Aorta (tissue), 5 donors: ENCODE data around the gene JSRP1. TPM values are rescaled to one million over a fixed set of nuclear protein-coding genes. Genes with fewer than 3 reads are reported as not detected.
A peak's percentile ranks its signal among the peaks of the same experiment; 100 is the strongest.

Experiments used
- ATAC-seq: fragments of 200-7000 bp; cut with Tn5 transposase; one replicate; pipeline ENCODE4 v1.9.1; 2022; ENCODE audit warnings: moderate library complexity; ENCODE audit not compliant: low FRiP score
- DNase-seq, 2 donors: peaks; one replicate each; pipeline ENCODE4 v3.0.0-alpha.2; 2020
- H3K27ac ChIP-seq, 2 donors: one replicate each; pipeline ENCODE4 v1.5.1; 2013; ENCODE audit warnings: low read length in 2 of 2, mild to moderate bottlenecking in 2 of 2, moderate library complexity in 2 of 2, control low read depth in 1 of 2, inconsistent platforms in 1 of 2, low read depth in 1 of 2
- H3K27me3 ChIP-seq, 2 donors: one replicate each; pipeline ENCODE4 v1.6.1; 2013; ENCODE audit warnings: control low read depth in 1 of 2, low read length in 1 of 2, mild to moderate bottlenecking in 1 of 2, moderate library complexity in 1 of 2; ENCODE audit not compliant: insufficient read depth in 2 of 2, control insufficient read depth in 1 of 2
- H3K36me3 ChIP-seq, 2 donors: one replicate each; pipeline ENCODE4 v1.6.1; 2013; ENCODE audit warnings: control low read depth in 1 of 2, low read length in 1 of 2, mild to moderate bottlenecking in 1 of 2; ENCODE audit not compliant: insufficient read depth in 2 of 2, control insufficient read depth in 1 of 2
- H3K4me1 ChIP-seq, 2 donors: one replicate each; pipeline ENCODE4 v1.6.1; 2013; ENCODE audit warnings: low read length in 2 of 2, control low read depth in 1 of 2, mild to moderate bottlenecking in 1 of 2, moderate library complexity in 1 of 2; ENCODE audit not compliant: insufficient read depth in 2 of 2, control insufficient read depth in 1 of 2
- H3K4me3 ChIP-seq, 2 donors: one replicate each; pipeline ENCODE4 v1.5.1; 2013; ENCODE audit warnings: low read length in 2 of 2, control low read depth in 1 of 2, mild to moderate bottlenecking in 1 of 2
- H3K9me3 ChIP-seq: one replicate; pipeline ENCODE4 v1.6.1; 2013; ENCODE audit warnings: mild to moderate bottlenecking, low read length; ENCODE audit not compliant: control insufficient read depth
- WGBS, 2 donors: extraction: QIAGEN DNeasy Blood & Tissue Kit; methylation state at CpG; one replicate each; pipeline ENCODE4 v1.1.7; 2013; 5-methylcytosine and 5-hydroxymethylcytosine counted together
- intact Hi-C, 2 donors: fragments of 100-400 bp; cut with DNase I; formaldehyde crosslinking; loops; one replicate each; pipeline versions ENCODE4 v1.14.2 to v1.15.0; 2022
- polyA plus RNA-seq, 2 donors: library from polyadenylated mRNA; stranded (reverse); fragments of 200-250 nt; gene quantifications; one replicate each; pipeline ENCODE4 v1.2.3, GENCODE V29; 2013
- total RNA-seq, 2 donors: library from RNA; stranded (reverse); fragmentation: NEBNext Ultra II Directional; extraction: Animal tissue kit (Norgen Biotek cat#: 25700); gene quantifications; one replicate each; pipeline ENCODE4 v1.2.1, GENCODE V29; 2021
- donor health status: healthy with polysubstance abuse.
- donor health status: Bipolar disorder and iron deficiency.
- donor health status: DM: no; HTN: no; CAD: no.
- donor health status: DM: no; HTN: no; CAD: no.
- donor health status: DM: yes; HTN: yes; CAD: no.

JSRP1 gene
- total and polyA plus RNA-seq, 4 donors, result 0.38 to 0.42 TPM; not detected in 2

DNA sequence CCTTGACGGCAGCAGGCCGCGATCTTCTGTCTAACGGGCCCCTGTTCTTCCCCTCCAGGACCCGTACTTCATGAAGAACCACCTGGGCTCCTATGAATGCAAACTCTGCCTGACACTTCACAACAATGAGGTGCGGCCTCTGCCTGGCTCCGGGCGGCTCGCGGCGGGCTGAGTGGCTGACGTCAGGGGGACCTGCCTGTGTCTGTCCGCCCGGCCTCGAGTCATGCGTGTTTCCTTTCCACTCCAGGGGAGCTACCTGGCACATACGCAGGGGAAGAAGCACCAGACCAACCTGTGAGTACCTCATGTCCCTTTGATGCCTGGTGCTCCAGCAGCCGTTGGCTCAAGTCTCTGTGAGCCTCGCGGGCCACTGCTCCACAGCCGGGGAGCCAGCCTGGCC, 11.7 kb downstream of the JSRP1 start:
- H3K27me3 ChIP-seq, result no peaks in the 10 kb centered on the region
- intact Hi-C loops, result no loop called here
- ATAC-seq, result no peak
- DNase-seq, result no peak
- H3K36me3 ChIP-seq, result peaks cover 11 to 17% of the 10 kb centered on the region in 2 donors
- WGBS, 2 donors, result 92 to 93% methylated on average over 21 of the region's 21 CpGs
- peaks cover 0 to 5% of the 10 kb centered on the region in 2 donors for H3K4me1 ChIP-seq
- no peak overlapping the region for H3K27ac ChIP-seq
- H3K4me3 ChIP-seq, result no peak overlapping the region
- H3K9me3 ChIP-seq, result no peaks in the 10 kb centered on the region

DNA sequence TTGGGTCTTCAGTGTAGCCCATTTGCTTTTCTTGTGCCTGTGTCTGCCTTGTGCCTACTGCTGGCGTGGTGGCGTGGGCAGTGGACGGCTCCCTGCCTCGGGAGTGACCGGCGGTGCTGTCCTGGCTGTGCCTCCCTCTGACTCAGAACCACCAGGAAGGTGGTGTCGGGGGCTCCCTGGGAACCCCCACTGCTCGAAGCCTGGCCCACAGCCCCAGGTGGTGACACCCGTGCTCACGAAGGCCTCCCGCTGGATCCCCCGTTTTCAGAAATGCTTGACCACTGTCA, 12.1 kb downstream of the JSRP1 start:
- Histone ChIP-seq H3K27me3 (no peaks in the 10 kb centered on the region), H3K4me1 (peaks cover 0 to 5% of the 10 kb centered on the region in 2 donors), H3K27ac (no peak overlapping the region), H3K36me3 (peaks cover 11 to 17% of the 10 kb centered on the region in 2 donors), H3K9me3 (no peaks in the 10 kb centered on the region), H3K4me3 (no peak overlapping the region)
- ATAC-seq (no peak), DNase-seq (no peak)
- 91 to 92% methylated on average over 12 of the region's 12 CpGs for WGBS, 2 donors
- intact Hi-C loops, result no loop called here

DNA sequence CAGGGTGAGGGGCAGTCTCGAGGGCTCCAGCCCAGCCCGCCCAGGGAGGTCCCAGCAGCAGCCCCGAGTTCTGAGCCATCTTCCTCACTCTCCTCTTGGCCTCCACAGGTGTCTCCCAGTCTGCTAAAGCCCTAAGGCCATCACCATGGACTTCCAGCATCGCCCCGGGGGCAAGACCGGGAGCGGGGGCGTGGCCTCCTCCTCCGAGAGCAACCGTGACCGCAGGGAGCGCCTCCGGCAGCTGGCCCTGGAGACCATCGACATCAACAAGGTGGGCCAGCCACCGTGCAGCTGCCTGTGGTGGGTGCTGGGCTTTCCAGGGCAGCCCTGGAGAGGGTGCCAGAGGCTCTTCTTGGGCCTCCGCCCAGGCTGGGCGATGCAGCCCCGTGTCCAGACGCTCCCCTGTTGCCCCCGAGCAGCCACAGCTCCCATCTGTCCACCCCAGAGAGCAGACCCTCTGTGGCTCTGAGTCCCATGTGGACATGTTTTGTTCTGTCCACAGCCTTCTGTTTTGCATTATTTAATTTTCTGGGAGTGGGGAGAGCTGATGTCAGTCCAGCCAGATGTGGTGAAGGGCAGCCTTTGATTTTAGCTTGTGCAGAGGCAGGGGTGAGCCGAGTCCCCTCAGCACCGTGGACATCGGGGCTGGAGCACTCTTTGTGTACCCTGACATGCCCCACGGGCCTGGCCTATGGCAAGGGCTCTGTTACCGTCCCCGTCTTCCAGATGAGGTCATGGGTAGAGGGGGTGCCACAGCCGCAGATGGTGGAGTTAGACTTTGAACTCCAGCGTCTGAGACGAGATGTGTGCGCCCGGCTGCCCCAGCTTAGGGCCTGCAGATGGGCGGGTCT, 12.7 kb downstream of the JSRP1 start:
- peaks cover 0 to 5% of the 10 kb centered on the region in 2 donors for H3K4me1 ChIP-seq
- no peak for ATAC-seq
- H3K4me3 ChIP-seq, result no peak overlapping the region
- peaks cover 11 to 17% of the 10 kb centered on the region in 2 donors for H3K36me3 ChIP-seq
- intact Hi-C loops, result no loop called here
- no peak for DNase-seq
- WGBS, 2 donors, result 74 to 79% methylated on average over 32 of the region's 32 CpGs
- H3K9me3 ChIP-seq, result no peaks in the 10 kb centered on the region
- H3K27me3 ChIP-seq, result no peaks in the 10 kb centered on the region
- no peak overlapping the region for H3K27ac ChIP-seq

DNA sequence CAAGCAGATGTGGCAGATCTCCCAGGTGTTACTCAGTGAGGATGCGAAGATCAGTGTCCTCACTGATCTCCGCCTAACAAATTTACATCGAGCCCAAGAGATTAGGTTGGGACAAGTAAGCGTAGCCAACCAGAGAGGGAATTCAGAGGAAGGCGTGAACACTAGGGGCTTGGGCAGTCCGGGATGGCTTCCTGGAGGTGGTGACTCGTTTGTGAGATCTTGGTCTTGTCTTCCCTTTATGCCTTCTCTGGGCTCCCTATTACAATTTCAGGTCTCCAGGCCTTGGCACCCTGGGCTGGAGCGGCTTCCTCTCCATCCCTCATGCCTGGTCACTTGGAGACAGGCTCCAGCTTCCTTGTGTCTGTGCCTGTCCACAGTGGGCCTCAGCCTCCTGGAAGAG, 13.4 kb downstream of the JSRP1 start:
- Histone ChIP-seq H3K27me3 (no peaks in the 10 kb centered on the region), H3K27ac (no peak overlapping the region), H3K4me1 (peaks cover 0 to 5% of the 10 kb centered on the region in 2 donors), H3K4me3 (no peak overlapping the region), H3K36me3 (peaks cover 11 to 17% of the 10 kb centered on the region in 2 donors), H3K9me3 (no peaks in the 10 kb centered on the region)
- ATAC-seq (no peak), DNase-seq (no peak)
- intact Hi-C loops, result no loop called here
- WGBS, 2 donors, result 86 to 90% methylated on average over 8 of the region's 8 CpGs

DNA sequence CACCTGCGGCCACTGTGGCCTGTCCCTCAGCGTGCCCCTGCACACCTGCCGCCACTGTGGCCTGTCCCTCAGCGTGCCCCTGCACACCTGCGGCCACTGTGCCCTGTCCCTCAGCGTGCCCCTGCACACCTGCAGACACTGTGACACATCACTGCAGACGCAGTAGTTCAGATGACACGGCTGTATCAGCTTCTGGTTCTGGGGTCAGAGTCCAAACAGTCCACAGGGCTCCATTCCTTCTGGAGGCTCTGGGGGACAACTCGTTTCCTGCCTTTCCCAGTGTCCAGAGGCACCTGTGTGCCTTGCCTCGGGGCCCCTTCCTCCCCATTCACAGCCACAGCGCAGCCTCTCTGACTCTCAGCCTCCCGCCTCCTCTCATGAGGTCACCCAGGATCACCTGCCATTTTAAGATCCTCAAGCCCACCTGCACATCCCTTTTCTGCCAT, 14.1 kb downstream of the JSRP1 start:
- no peak overlapping the region for H3K27ac ChIP-seq
- peaks cover 0 to 5% of the 10 kb centered on the region in 2 donors for H3K4me1 ChIP-seq
- no peak for ATAC-seq
- 84 to 90% methylated on average over 12 of the region's 12 CpGs for WGBS, 2 donors
- intact Hi-C loops, result no loop called here
- no peaks in the 10 kb centered on the region for H3K27me3 ChIP-seq
- H3K9me3 ChIP-seq, result no peaks in the 10 kb centered on the region
- no peak overlapping the region for H3K4me3 ChIP-seq
- no peak for DNase-seq
- H3K36me3 ChIP-seq, result peaks cover 11 to 15% of the 10 kb centered on the region in 2 donors

DNA sequence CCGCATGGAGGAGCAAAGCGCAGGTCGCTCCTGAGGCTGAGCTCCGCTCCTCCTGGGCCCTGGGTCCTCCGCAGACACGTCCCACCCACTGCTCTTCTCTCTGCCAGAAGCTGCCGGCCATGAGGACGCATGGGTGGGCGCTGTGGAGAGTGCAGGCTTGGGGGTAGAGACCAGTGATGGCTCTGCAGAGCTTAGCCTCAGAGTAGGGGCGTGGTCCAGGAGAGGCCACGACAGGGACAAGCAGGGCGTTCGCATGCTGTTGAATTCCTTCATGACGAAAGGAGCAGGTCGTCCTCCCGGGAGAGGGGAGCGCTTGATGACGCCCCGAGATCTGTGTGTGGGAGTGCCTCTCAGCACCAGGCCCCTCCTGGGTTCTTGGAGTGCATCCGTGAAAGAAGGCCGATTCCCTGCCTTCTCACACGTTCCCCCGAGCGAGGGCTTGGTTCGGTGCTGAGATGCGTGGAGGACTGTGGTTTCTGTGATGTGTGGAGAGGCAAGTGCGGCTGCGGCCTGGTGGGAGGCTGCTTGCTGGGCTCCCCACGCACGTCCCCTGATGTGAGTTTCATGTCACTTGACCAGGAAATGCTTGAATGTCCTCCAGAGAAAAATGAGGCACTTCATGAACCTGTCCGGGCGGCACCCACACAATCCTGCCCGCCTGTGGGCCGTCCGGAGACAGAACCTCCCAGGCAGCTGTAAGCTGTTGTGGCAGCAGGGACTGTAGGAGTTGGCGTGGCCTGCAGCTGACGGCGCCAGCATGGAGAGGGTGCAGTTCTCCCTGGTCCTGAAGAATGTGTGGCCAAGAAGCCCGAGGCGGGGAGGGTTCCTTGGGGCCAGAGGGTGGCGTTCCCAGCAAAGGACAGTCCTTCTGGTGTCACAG, 15.1 kb downstream of the JSRP1 start:
- H3K4me1 ChIP-seq, result peaks cover 0 to 5% of the 10 kb centered on the region in 2 donors
- H3K27me3 ChIP-seq, result no peaks in the 10 kb centered on the region
- H3K27ac ChIP-seq, result peak overlapping the region in 1 of 2 donors; percentile 35
- no peak for ATAC-seq
- 50 to 51% methylated on average over 41 of the region's 41 CpGs for WGBS, 2 donors
- intact Hi-C loops, result no loop called here
- H3K36me3 ChIP-seq, result peaks cover 11 to 12% of the 10 kb centered on the region in 2 donors
- no peak overlapping the region for H3K4me3 ChIP-seq
- H3K9me3 ChIP-seq, result no peaks in the 10 kb centered on the region
- no peak for DNase-seq

DNA sequence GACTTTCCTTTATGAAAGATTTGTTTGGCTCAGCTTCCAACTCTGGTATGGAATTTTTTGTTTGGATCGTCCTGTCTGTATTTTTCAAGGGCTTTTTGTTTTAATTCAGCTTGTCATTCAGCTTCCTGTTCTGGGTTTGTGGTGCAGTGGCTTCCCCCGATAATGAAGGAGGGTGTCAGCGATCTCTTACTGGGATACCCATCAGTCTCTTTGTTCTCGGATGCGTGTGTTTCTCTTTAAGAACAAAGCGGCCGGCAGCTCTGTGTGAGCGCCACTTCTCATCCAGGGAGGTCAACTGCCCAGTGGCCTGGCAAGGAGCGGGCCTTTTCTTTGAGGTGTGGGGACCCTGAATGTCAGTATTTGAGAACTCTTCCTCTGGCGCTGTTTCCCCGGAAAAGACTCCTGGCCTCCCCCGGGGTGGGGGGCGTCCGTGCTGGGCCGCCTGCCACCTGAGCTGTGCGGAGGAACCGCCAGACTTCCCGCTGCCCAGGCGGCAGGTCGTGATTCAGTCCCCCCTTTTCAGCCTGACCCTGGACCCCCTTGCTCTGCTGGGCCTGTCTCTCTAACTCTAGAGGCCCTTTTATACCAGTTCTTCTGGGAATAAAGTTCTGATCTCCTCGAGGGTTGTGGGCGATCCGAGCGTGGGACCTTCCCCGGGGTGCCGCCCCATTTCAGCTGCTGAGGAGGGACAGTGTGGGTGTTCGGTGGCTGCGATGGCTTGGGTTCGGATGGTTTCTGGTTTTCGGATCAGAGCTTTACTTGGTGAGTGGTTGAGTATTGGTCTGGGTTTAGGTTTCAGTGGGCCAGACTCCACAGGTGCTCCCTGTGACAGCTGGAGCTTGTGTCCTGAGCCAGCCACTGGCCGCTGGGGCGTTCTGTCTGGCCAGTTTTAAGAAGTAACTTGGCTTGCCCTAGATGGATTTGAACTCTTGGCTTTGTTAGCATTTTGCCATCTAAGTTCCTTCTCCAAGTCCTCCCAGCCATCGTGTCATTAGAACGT, 16.1 kb downstream of the JSRP1 start:
- Histone ChIP-seq H3K27ac (peak overlapping the region in 1 of 2 donors; percentile 67), H3K4me3 (peak overlapping the region; percentile 7 to 24), H3K27me3 (no peaks in the 10 kb centered on the region), H3K9me3 (no peaks in the 10 kb centered on the region), H3K36me3 (peaks cover 3 to 5% of the 10 kb centered on the region in 2 donors), H3K4me1 (peaks cover 0 to 5% of the 10 kb centered on the region in 2 donors)
- ATAC-seq, result no peak
- no peak for DNase-seq
- intact Hi-C loops, result loop anchor here (5.0 kb wide), 3 partner anchors 32 to 152 kb away; no protein-coding TSS in a partner anchor
- WGBS, 2 donors, result 5 to 10% methylated on average over 34 of the region's 34 CpGs

DNA sequence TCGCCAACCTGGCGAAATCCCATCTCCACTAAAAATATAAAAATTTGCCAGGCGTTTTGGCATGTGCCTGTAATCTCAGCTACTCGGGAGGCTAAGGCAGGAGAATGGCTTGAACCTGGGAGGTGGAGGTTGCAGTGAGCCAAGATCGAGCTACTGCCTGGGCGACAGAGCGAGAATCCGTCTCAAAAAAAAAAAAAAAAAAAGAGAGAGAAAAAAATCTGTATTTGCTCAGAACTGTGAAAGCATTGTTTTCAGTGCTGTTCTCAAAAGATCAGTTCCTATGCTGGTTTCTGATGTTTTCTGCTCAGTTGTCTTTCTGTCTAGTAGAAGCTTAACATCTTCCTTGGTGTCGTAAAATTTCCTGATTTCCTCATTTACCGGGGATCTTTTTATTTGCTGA, 17.0 kb downstream of the JSRP1 start:
- 40 to 50% methylated on average over 10 of the region's 10 CpGs for WGBS, 2 donors
- peaks cover 0 to 5% of the 10 kb centered on the region in 2 donors for H3K4me1 ChIP-seq

More for the DNA sequence above, 17.0 kb downstream of the JSRP1 start:
- H3K4me3 ChIP-seq, result no peak overlapping the region
- H3K36me3 ChIP-seq, result peaks cover 0 to under 1% of the 10 kb centered on the region in 2 donors
- no peak overlapping the region for H3K27ac ChIP-seq
- DNase-seq (no peak), ATAC-seq (no peak)
- intact Hi-C loops, result loop anchor here (5.0 kb wide), 3 partner anchors 33 to 153 kb away; no protein-coding TSS in a partner anchor
- H3K27me3 ChIP-seq, result no peaks in the 10 kb centered on the region
- H3K9me3 ChIP-seq, result no peaks in the 10 kb centered on the region
